ENCODE results near the gene PRSS27.
"Not testable (repeated sequence)": the region's sequence is repeated elsewhere in the genome, so short reads cannot be mapped to it uniquely, and the experiment has no call there.

The PRSS27 gene

GRCh38 chr16:2692251-2692947 is 27.6 kb downstream of the PRSS27 start:
- no peak for DNase-seq

- no peak for DNase-seq
Observed at GRCh38 chr16:2691491-2692248, 28.4 kb downstream of the PRSS27 start.

- DNase-seq, result no peak
Observed at GRCh38 chr16:2690852-2691251, 29.2 kb downstream of the PRSS27 start.

GRCh38 chr16:2689968-2690801 is 29.8 kb downstream of the PRSS27 start:
- no peak for DNase-seq

- DNase-seq, result not testable (repeated sequence)
Observed at GRCh38 chr16:2689422-2689821, 30.6 kb downstream of the PRSS27 start.

GRCh38 chr16:2687531-2688308 is 32.3 kb downstream of the PRSS27 start:
- no peak for DNase-seq

- no peak for DNase-seq
Observed at GRCh38 chr16:2686912-2687507, 33.0 kb downstream of the PRSS27 start.

GRCh38 chr16:2686075-2686474 is 33.9 kb downstream of the PRSS27 start:
- DNase-seq, result not testable (repeated sequence)

- not testable (repeated sequence) for DNase-seq
Observed at GRCh38 chr16:2683041-2683440, 37.0 kb downstream of the PRSS27 start.

GRCh38 chr16:2682209-2683021 is 37.6 kb downstream of the PRSS27 start, which contains the start of gene KCTD5:
TSS of gene KCTD5 (plus strand) at chr16:2682523. CDS start at chr16:2682549, 26 bp downstream.
- DNase-seq, result peak; percentile 84

GRCh38 chr16:2680360-2680759 is 39.7 kb downstream of the PRSS27 start:
- not testable (repeated sequence) for DNase-seq

GRCh38 chr16:2679902-2680301 is 40.1 kb downstream of the PRSS27 start:
- not testable (repeated sequence) for DNase-seq

GRCh38 chr16:2678206-2678965 is 41.6 kb downstream of the PRSS27 start:
- not testable (repeated sequence) for DNase-seq

GRCh38 chr16:2676937-2677336 is 43.1 kb downstream of the PRSS27 start:
- DNase-seq, result not testable (repeated sequence)

- no peak for DNase-seq
Observed at GRCh38 chr16:2675714-2676113, 44.3 kb downstream of the PRSS27 start.

GRCh38 chr16:2675021-2675420 is 45.0 kb downstream of the PRSS27 start:
- no peak for DNase-seq

- DNase-seq, result peak; percentile 96
Observed at GRCh38 chr16:2673066-2673999, 46.7 kb downstream of the PRSS27 start.

- no peak for DNase-seq
Observed at GRCh38 chr16:2671741-2672140, 48.3 kb downstream of the PRSS27 start.

GRCh38 chr16:2671193-2671592 is 48.8 kb downstream of the PRSS27 start:
- not testable (repeated sequence) for DNase-seq

Data from activated gamma-delta T cell (primary cell).